ENCODE data around the gene C4B.

C4B gene

DNA sequence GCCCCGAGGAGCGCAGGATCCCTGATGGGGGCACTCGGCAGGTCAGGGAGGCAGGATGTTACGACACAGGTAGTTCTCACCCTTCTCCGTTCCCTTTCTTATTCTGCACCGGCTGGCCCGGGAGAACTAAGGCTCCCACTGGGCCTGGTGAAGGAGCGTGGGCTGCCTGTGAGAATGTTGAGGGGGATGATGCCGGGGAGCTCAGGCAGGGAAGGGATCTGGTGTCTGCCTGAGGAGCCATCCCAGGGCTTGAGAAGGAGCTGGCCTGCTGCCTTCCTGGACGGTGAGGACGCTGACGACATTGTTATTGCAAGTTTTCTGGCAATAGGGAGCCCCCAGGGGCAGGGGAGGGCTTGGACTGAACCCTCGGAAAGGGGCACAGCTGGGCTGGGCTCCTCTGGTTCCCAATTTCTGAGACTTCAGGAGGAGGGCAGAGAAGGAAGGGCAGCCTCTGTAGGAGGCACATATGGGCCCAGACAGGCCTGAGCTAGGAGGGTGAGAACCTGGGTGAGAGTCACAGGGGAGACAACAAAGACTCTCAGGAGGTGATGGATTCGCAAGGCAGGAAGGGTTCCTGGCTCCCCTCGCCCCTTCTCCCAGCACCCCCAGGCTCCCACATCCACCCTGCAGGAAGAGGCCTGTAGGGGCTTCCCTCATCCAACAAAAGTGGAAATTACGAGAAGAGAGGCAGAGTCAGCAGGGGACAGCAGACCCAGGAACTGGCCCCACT, 56.4 kb downstream of the C4B start:
- no peak for DNase-seq (ENCODE audit: low read depth)
- H3K4me3 ChIP-seq (ENCODE audit: low read depth, low read length): no peak overlapping the region
- TF ChIP-seq, protein P1, sequence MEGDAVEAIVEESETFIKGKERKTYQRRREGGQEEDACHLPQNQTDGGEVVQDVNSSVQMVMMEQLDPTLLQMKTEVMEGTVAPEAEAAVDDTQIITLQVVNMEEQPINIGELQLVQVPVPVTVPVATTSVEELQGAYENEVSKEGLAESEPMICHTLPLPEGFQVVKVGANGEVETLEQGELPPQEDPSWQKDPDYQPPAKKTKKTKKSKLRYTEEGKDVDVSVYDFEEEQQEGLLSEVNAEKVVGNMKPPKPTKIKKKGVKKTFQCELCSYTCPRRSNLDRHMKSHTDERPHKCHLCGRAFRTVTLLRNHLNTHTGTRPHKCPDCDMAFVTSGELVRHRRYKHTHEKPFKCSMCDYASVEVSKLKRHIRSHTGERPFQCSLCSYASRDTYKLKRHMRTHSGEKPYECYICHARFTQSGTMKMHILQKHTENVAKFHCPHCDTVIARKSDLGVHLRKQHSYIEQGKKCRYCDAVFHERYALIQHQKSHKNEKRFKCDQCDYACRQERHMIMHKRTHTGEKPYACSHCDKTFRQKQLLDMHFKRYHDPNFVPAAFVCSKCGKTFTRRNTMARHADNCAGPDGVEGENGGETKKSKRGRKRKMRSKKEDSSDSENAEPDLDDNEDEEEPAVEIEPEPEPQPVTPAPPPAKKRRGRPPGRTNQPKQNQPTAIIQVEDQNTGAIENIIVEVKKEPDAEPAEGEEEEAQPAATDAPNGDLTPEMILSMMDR (IDR thresholded peaks at IDR 0.05; ENCODE audit: control insufficient read depth, extremely low read depth, insufficient read depth): no peak

GRCh38 chr6:32073101-32073500, 58.5 kb downstream of the C4B start:
- TF ChIP-seq, protein P1 (IDR thresholded peaks at IDR 0.05; ENCODE audit: control insufficient read depth, extremely low read depth, insufficient read depth): no peak
- no peak for DNase-seq (ENCODE audit: low read depth)
- H3K4me3 ChIP-seq (ENCODE audit: low read depth, low read length): no peak overlapping the region

DNA sequence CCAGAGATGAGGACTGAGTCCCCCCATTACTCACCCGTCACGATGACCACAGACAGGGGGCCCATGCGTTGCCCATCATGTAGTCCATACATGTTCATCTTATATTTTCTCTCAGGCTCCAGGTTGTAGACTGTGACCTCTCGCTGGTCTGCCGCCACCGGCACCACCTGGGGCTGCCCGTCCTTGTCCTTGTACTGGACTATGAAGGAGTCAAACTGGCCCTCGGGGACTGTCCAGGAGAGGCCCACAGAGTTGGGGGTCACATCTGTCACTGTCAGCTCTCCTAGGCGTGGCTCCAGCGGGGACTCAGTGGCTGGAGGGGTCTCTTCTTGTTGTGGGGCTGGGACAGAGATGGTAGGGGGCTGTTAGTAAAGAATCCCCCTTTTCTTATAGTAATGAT, 59.0 kb downstream of the C4B start:
- no peak overlapping the region for H3K4me3 ChIP-seq (ENCODE audit: low read depth, low read length)
- no peak for DNase-seq (ENCODE audit: low read depth)
- TF ChIP-seq, protein P1 (IDR thresholded peaks at IDR 0.05; ENCODE audit: control insufficient read depth, extremely low read depth, insufficient read depth): no peak

GRCh38 chr6:32074996-32075532, 60.5 kb downstream of the C4B start:
- no peak for DNase-seq (ENCODE audit: low read depth)
- TF ChIP-seq, protein P1 (IDR thresholded peaks at IDR 0.05; ENCODE audit: control insufficient read depth, extremely low read depth, insufficient read depth): no peak
- no peak overlapping the region for H3K4me3 ChIP-seq (ENCODE audit: low read depth, low read length)

- H3K4me3 ChIP-seq (ENCODE audit: low read depth, low read length): no peak overlapping the region
- TF ChIP-seq, protein P1 (IDR thresholded peaks at IDR 0.05; ENCODE audit: control insufficient read depth, extremely low read depth, insufficient read depth): no peak
- DNase-seq (ENCODE audit: low read depth): no peak
Measured at GRCh38 chr6:32075781-32076180, 61.2 kb downstream of the C4B start.

- peak; percentile 35 for DNase-seq (ENCODE audit: low read depth)
- no peak overlapping the region for H3K4me3 ChIP-seq (ENCODE audit: low read depth, low read length)
- TF ChIP-seq, protein P1 (IDR thresholded peaks at IDR 0.05; ENCODE audit: control insufficient read depth, extremely low read depth, insufficient read depth): no peak
Measured at GRCh38 chr6:32076321-32076809, 61.8 kb downstream of the C4B start.
